Measurements from ENCODE around the gene DCDC2.
"Not testable (repeated sequence)": the region's sequence is repeated elsewhere in the genome, so short reads cannot be mapped to it uniquely, and the experiment has no call there.

DCDC2 gene

DNA sequence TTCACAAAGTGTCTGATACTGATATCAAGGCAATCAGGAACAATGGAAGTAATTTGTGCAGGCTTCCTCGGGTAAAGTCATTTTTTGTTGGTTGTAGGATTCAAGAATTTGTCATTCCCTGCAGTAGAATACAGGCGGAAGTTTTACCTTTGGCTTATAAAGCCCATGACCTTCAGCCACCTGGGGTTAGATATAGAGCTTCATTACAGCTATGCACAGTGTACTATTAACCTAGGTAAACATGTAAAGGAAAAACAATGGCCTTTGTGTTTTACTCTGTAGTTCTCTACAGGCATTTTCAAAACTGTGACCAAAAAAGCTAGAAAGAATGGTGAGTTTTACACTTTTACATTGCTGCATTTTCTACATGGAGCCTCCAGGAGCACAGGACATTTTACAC is 116.9 kb downstream of the DCDC2 start:
- H4K20me1 ChIP-seq (ENCODE audit: insufficient read depth) = no peaks in the 10 kb centered on the region
- H3K4me1 ChIP-seq (ENCODE audit: low read depth, poor library complexity, severe bottlenecking) = no peaks in the 10 kb centered on the region
- H3K9ac ChIP-seq = no peak overlapping the region
- no peaks in the 10 kb centered on the region for H3K79me2 ChIP-seq (ENCODE audit: insufficient read depth, low read depth)
- H3K36me3 ChIP-seq (ENCODE audit: insufficient read depth) = no peaks in the 10 kb centered on the region
- no peak overlapping the region for H3K27ac ChIP-seq
- H3K27me3 ChIP-seq (ENCODE audit: insufficient read depth, low read depth) = no peaks in the 10 kb centered on the region
- no peak overlapping the region for H3K4me3 ChIP-seq (IDR thresholded peaks at IDR 0.05; ENCODE audit: insufficient read depth, low read depth, low read length)
- H2AFZ ChIP-seq (ENCODE audit: low read depth) = no peak overlapping the region
- TF ChIP-seq, protein P1, sequence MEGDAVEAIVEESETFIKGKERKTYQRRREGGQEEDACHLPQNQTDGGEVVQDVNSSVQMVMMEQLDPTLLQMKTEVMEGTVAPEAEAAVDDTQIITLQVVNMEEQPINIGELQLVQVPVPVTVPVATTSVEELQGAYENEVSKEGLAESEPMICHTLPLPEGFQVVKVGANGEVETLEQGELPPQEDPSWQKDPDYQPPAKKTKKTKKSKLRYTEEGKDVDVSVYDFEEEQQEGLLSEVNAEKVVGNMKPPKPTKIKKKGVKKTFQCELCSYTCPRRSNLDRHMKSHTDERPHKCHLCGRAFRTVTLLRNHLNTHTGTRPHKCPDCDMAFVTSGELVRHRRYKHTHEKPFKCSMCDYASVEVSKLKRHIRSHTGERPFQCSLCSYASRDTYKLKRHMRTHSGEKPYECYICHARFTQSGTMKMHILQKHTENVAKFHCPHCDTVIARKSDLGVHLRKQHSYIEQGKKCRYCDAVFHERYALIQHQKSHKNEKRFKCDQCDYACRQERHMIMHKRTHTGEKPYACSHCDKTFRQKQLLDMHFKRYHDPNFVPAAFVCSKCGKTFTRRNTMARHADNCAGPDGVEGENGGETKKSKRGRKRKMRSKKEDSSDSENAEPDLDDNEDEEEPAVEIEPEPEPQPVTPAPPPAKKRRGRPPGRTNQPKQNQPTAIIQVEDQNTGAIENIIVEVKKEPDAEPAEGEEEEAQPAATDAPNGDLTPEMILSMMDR (conservative IDR thresholded peaks at IDR 0.05; ENCODE audit: low read depth, low read length) = no peak
- H3K4me2 ChIP-seq = no peak overlapping the region

DNA sequence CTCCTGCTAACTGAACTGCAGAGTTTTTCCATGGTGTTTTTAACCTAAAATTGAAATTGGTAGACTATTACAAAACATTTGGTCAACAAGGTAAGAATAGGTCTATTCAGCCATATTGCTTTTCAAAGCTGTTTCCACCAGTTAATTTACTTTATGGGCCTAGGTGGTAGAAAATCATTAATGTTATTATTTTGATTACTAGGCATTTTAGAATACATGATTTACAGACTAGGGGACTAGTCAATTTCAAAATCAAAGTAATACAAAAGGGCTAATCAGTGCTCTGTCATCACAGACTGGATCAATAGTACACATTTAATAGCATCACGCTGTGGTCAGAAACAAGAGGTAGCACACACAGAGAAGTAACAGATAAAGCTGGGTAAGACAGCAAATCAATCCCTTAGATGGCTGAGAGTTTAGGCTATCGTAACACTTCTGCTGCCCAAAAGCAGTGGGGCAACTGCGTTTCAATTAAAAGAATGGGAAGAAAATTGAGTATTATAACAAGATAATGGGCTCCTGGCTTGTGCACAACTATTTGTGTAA is 117.4 kb downstream of the DCDC2 start:
- Histone ChIP-seq H3K36me3 (ENCODE audit: insufficient read depth) (no peaks in the 10 kb centered on the region), H3K79me2 (ENCODE audit: insufficient read depth, low read depth) (no peaks in the 10 kb centered on the region), H4K20me1 (ENCODE audit: insufficient read depth) (no peaks in the 10 kb centered on the region), H3K4me2 (no peak overlapping the region), H3K4me3 (IDR thresholded peaks at IDR 0.05; ENCODE audit: insufficient read depth, low read depth, low read length) (no peak overlapping the region), H3K9ac (no peak overlapping the region), H3K4me1 (ENCODE audit: low read depth, poor library complexity, severe bottlenecking) (no peaks in the 10 kb centered on the region), H2AFZ (ENCODE audit: low read depth) (no peak overlapping the region), H3K27ac (no peak overlapping the region), H3K27me3 (ENCODE audit: insufficient read depth, low read depth) (no peaks in the 10 kb centered on the region)
- TF ChIP-seq, protein P1 (conservative IDR thresholded peaks at IDR 0.05; ENCODE audit: low read depth, low read length) = no peak

DNA sequence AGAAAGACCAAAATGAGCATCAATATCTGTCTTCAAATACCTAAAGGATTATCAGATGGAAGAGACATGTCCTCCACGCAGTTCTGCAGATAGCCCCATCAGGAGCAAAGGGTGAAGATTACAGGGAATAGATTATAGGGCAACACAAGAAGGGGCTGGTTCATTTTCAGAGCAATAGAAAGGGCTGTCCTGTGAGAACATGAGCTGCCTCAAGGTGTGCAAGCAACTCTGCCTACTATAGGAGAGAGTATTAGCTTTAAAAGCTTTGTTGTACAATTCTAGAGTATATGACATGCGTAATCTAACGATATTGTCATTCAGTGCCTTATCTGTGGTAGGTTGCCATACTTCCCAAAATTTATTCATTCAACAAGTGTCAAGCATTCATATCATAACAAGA is 119.2 kb downstream of the DCDC2 start:
- H3K4me3 ChIP-seq (IDR thresholded peaks at IDR 0.05; ENCODE audit: insufficient read depth, low read depth, low read length) = no peak overlapping the region
- TF ChIP-seq, protein P1 (conservative IDR thresholded peaks at IDR 0.05; ENCODE audit: low read depth, low read length) = no peak
- H4K20me1 ChIP-seq (ENCODE audit: insufficient read depth) = no peaks in the 10 kb centered on the region
- no peaks in the 10 kb centered on the region for H3K27me3 ChIP-seq (ENCODE audit: insufficient read depth, low read depth)
- no peak overlapping the region for H2AFZ ChIP-seq (ENCODE audit: low read depth)
- H3K79me2 ChIP-seq (ENCODE audit: insufficient read depth, low read depth) = no peaks in the 10 kb centered on the region
- no peaks in the 10 kb centered on the region for H3K4me1 ChIP-seq (ENCODE audit: low read depth, poor library complexity, severe bottlenecking)
- no peak overlapping the region for H3K27ac ChIP-seq
- H3K9ac ChIP-seq = no peak overlapping the region
- no peak overlapping the region for H3K4me2 ChIP-seq
- H3K36me3 ChIP-seq (ENCODE audit: insufficient read depth) = no peaks in the 10 kb centered on the region

GRCh38 chr6:24236779-24237178 is 121.1 kb downstream of the DCDC2 start:
- H3K4me2 ChIP-seq; H3K36me3 ChIP-seq (ENCODE audit: insufficient read depth); H3K4me1 ChIP-seq (ENCODE audit: low read depth, poor library complexity, severe bottlenecking); H2AFZ ChIP-seq (ENCODE audit: low read depth); H3K79me2 ChIP-seq (ENCODE audit: insufficient read depth, low read depth); H3K9ac ChIP-seq; H3K27ac ChIP-seq; H4K20me1 ChIP-seq (ENCODE audit: insufficient read depth); H3K4me3 ChIP-seq (IDR thresholded peaks at IDR 0.05; ENCODE audit: insufficient read depth, low read depth, low read length); H3K27me3 ChIP-seq (ENCODE audit: insufficient read depth, low read depth): not testable (repeated sequence)

- Histone ChIP-seq H3K36me3 (ENCODE audit: insufficient read depth) (no peaks in the 10 kb centered on the region), H3K4me2 (no peak overlapping the region), H2AFZ (ENCODE audit: low read depth) (no peak overlapping the region), H3K79me2 (ENCODE audit: insufficient read depth, low read depth) (no peaks in the 10 kb centered on the region), H3K27ac (no peak overlapping the region), H4K20me1 (ENCODE audit: insufficient read depth) (no peaks in the 10 kb centered on the region), H3K4me1 (ENCODE audit: low read depth, poor library complexity, severe bottlenecking) (no peaks in the 10 kb centered on the region), H3K4me3 (IDR thresholded peaks at IDR 0.05; ENCODE audit: insufficient read depth, low read depth, low read length) (no peak overlapping the region), H3K27me3 (ENCODE audit: insufficient read depth, low read depth) (no peaks in the 10 kb centered on the region), H3K9ac (no peak overlapping the region)
- TF ChIP-seq, protein P1 (conservative IDR thresholded peaks at IDR 0.05; ENCODE audit: low read depth, low read length) = no peak
Observed at GRCh38 chr6:24233813-24234442, 123.9 kb downstream of the DCDC2 start.

Data from KMS-11 (cell line).